Fibroblast of gingiva (primary cell): ENCODE measurements around the gene ERFL.
"Not testable (repeated sequence)": the region's sequence is repeated elsewhere in the genome, so short reads cannot be mapped to it uniquely, and the experiment has no call there.

Experiments
- DNase-seq: peaks from one replicate; pipeline ENCODE4 v3.0.0-alpha.2; 2011; ENCODE audit warnings: low read depth

ERFL gene

GRCh38 chr19:41941410-41942202 is 13.4 kb upstream of the ERFL start:
- no peak for DNase-seq

GRCh38 chr19:41940731-41941409 is 12.6 kb upstream of the ERFL start:
- DNase-seq, result no peak

GRCh38 chr19:41939861-41940730 is 11.8 kb upstream of the ERFL start:
- DNase-seq, result no peak

GRCh38 chr19:41939209-41939608 is 11.0 kb upstream of the ERFL start:
- DNase-seq, result not testable (repeated sequence)

GRCh38 chr19:41937525-41938468 is 9.5 kb upstream of the ERFL start:
- no peak for DNase-seq

- no peak for DNase-seq
Observed at GRCh38 chr19:41936961-41937360, 8.7 kb upstream of the ERFL start.

- DNase-seq, result no peak
Observed at GRCh38 chr19:41936416-41936850, 8.2 kb upstream of the ERFL start.

- DNase-seq, result no peak
Observed at GRCh38 chr19:41935760-41936415, 7.6 kb upstream of the ERFL start.

GRCh38 chr19:41934849-41935374 is 6.7 kb upstream of the ERFL start:
- no peak for DNase-seq

GRCh38 chr19:41933693-41934426 is 5.6 kb upstream of the ERFL start:
- DNase-seq, result no peak

GRCh38 chr19:41932720-41933332 is 4.6 kb upstream of the ERFL start:
- DNase-seq, result no peak

- DNase-seq, result no peak
Observed at GRCh38 chr19:41932259-41932719, 4.0 kb upstream of the ERFL start.

- no peak for DNase-seq
Observed at GRCh38 chr19:41930926-41931592, 2.8 kb upstream of the ERFL start.

GRCh38 chr19:41930322-41930722 is 2.1 kb upstream of the ERFL start:
- DNase-seq, result no peak

GRCh38 chr19:41929536-41930071 is 1.4 kb upstream of the ERFL start:
- no peak for DNase-seq

- no peak for DNase-seq
Observed at GRCh38 chr19:41928754-41929535, 696 bp upstream of the ERFL start.

- DNase-seq, result no peak
Observed at GRCh38 chr19:41927497-41928192, 604 bp downstream of the ERFL start.
